Rectal smooth muscle tissue (tissue), 1 donor: ENCODE data around the gene CDC25B.
"Not testable (repeated sequence)": the region's sequence is repeated elsewhere in the genome, so short reads cannot be mapped to it uniquely, and the experiment has no call there.

Source experiments
- H3K27ac ChIP-seq: one replicate; pipeline ENCODE4 v1.7.0; 2013; ENCODE audit warnings: low read depth, low read length, inconsistent platforms
- H3K27me3 ChIP-seq: one replicate; pipeline ENCODE4 v1.7.0; 2013; ENCODE audit warnings: low read length; ENCODE audit not compliant: control insufficient read depth, insufficient read depth
- H3K36me3 ChIP-seq: one replicate; pipeline ENCODE4 v1.7.0; 2013; ENCODE audit warnings: low read length; ENCODE audit not compliant: control insufficient read depth, insufficient read depth
- H3K4me1 ChIP-seq: one replicate; pipeline ENCODE4 v1.7.0; 2013; ENCODE audit warnings: low read length; ENCODE audit not compliant: control insufficient read depth, insufficient read depth
- H3K4me3 ChIP-seq: one replicate; pipeline ENCODE4 v1.7.0; 2013; ENCODE audit warnings: low read length
- H3K9ac ChIP-seq: one replicate; pipeline ENCODE4 v1.7.0; 2013; ENCODE audit warnings: low read length

CDC25B gene

DNA sequence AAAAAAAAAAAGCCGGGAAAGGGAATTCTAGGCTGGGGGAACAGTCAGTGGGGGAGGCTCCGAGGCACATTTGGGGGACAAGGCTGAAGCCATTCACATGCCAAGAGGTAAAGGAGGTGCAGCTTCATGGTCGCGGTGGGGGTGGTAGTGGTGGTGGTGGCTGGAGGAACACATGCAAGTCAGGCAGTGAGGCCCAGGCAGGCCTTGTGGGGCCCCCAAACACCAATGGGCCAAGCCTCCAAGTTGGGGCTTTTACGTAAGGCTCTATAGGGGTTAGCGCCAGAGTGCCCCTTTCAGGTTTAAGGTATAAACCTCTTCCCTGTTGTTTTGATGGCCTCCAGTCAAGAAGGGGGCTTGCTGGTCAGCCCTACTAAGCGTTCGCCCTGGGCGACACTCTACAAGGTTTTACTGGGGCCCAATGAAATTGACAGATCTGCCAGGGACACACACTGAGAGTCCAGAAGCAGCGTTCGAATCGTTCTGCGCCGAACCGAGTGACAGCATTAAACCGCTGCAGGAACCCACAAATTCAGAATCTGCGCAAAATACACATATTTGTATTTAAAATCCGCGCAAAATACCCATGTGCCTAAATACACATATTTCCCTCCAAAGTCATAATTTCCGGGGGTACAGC, 23.4 kb downstream of the CDC25B start:
- Histone ChIP-seq H3K4me1 (peaks cover 13% of the 10 kb centered on the region), H3K9ac (peak overlapping the region; percentile 88), H3K27me3 (no peaks in the 10 kb centered on the region), H3K4me3 (peak overlapping the region; percentile 78), H3K36me3 (peaks cover 12% of the 10 kb centered on the region), H3K27ac (peak overlapping the region; percentile 100)

DNA sequence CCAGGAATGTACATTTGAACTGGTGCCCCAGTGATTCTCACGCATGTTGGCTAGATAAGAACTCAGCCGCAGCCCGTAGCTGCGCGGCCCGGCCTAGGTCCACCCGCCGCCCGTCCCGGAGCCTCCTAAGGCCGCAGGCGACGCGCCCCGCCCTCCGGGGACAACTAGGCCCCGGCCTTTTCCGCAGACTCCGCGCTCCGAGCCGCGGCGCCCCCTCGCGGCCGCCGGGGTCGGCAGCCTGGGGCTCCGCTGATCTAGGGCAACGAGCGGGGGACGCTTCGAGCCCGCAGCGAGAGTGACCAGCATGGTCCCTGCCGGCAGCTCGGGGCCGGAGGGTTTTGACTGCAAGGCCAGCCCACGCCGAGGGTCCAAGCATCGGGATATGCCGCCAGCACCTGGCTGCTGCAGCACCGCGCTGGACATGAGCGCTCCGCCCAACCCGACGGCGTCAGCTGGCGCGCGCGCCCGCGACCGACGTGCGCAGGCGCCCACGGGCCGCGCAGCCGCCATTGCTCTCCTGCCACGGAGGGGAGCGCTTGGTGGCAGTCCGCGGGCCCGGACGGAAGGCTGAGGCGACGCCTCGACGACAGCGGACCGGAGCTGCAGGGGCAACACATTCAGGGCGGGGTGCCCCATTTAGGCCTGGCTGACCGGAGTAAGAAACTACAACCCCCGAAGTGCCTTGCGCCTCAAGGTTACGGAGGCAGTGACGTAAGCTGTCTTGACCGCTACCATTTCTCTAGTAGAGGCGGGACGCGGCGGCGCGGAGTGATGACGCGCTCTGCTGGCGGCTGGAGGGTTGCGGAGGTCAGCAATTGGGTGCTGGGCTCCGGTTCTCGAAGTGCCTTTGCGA, 24.2 kb downstream of the CDC25B start, which contains the start of gene AP5S1:
Gene AP5S1, plus strand, starts transcription at position 500 of the 853 bp plus-strand sequence. CDS start 1,571 bp downstream, outside the sequence.
- Histone ChIP-seq H3K27ac (peak within 1 kb of the TSS; percentile 100), H3K4me1 (peaks cover 13% of the 10 kb centered on the region), H3K4me3 (peak within 1 kb of the TSS; percentile 78), H3K36me3 (peaks cover 12% of the 10 kb centered on the region), H3K9ac (peak within 1 kb of the TSS; percentile 88), H3K27me3 (no peaks in the 10 kb centered on the region)

DNA sequence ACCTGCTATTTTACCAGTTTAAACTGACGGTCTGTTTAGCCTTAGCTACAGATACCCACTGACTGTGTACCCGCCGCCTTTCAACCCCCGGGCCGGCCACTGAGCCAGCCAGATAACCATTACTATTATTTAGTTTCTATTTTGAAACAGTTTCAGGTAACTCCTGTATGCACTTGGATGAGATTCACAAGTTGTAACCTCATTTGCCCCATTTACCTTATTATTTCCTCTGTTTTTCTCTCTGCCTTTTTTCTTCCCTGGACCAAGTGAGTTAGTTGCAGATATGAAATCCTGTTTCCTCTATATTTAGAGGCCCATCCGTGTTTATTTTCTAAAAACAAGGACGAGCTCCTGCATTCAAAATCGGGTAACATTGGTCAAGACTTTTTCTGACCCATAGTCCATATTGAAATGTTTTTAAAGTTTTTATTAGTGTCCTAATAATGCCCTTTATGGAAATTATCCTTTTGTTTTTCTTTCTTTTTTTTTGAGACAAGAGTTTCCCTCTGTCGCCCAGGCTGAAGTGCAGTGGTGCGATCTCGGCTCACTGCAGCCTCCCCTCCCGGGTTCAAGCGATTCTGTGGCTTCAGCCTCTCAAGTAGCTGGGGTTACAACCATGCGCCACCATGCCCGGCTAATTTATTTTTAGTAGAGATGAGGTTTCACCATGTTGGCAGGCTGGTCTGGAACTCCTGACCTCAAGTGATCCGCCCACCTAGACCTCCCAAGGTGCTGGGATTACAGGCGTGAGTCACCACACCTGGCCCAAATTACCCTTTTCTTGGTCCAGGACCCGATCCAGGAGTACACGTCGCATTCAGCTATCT, 25.0 kb downstream of the CDC25B start:
- H3K27me3 ChIP-seq = no peaks in the 10 kb centered on the region
- peaks cover 12% of the 10 kb centered on the region for H3K36me3 ChIP-seq
- peaks cover 13% of the 10 kb centered on the region for H3K4me1 ChIP-seq
- peak overlapping the region; percentile 100 for H3K27ac ChIP-seq
- H3K9ac ChIP-seq = peak overlapping the region; percentile 74
- H3K4me3 ChIP-seq = peak overlapping the region; percentile 78

DNA sequence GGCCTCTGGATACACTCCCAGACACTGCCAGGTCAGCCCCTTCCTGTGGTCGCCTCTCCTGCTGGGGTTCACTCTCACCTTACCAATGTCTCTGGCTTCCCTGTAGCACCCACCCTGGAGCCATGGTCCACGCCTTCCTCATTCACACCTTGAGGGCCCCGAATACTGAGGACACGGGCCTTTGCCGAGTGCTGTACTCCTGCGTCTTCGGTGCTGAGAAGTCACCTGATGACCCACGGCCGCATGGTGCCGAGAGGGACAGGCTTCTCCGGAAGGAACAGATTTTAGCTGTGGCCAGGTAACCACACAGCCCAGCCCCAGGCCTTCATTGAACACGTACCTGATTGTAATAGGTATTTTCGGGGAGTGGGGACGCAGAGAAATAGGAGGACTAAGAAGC, 25.9 kb downstream of the CDC25B start:
- Histone ChIP-seq H3K36me3 (peaks cover 12% of the 10 kb centered on the region), H3K27ac (no peak overlapping the region)

DNA sequence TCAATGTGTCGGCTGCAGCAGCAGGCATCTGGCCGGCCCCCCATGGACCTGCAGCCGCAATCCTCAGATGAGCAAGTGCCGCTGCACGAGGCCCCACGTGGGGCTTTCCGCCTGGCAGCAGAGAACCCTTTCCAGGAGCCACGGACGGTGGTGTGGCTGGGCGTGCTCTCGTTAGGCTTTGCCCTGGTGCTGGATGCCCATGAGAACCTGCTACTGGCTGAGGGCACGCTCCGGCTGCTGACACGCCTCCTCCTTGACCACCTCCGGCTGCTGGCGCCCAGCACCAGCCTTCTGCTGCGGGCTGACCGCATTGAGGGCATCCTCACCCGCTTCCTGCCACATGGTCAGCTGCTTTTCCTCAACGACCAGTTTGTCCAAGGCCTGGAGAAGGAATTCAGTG, 27.8 kb downstream of the CDC25B start:
- H3K9ac ChIP-seq = no peak overlapping the region
- no peaks in the 10 kb centered on the region for H3K27me3 ChIP-seq
- H3K27ac ChIP-seq = no peak overlapping the region
- H3K4me3 ChIP-seq = no peak overlapping the region
- peaks cover 10% of the 10 kb centered on the region for H3K4me1 ChIP-seq
- peaks cover 12% of the 10 kb centered on the region for H3K36me3 ChIP-seq

More for the DNA sequence above, 25.9 kb downstream of the CDC25B start:
- Histone ChIP-seq H3K27me3 (no peaks in the 10 kb centered on the region), H3K4me3 (no peak overlapping the region), H3K4me1 (peaks cover 13% of the 10 kb centered on the region), H3K9ac (no peak overlapping the region)

DNA sequence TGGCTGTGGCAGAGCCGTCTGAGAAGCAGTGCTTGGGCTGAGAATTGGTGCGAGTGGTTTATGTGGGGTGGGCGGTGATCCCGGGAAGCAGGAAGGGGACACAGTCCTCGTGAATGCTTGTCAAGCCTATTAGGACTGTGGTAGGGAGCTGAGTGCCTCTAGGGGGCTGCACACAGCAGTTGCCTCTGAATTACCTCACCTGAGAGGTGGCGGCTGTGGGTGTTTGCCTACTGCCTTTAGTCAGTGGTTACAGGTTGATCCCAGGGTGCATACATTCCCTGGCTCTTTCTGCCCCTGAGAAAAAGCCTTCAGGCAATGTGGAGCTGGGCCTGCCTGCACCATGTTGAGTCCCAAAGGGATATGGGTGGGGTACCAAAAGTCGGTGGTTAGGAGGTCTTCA, 29.4 kb downstream of the CDC25B start:
- Histone ChIP-seq H3K4me1 (peaks cover 3% of the 10 kb centered on the region), H3K36me3 (peaks cover 12% of the 10 kb centered on the region), H3K27me3 (no peaks in the 10 kb centered on the region), H3K9ac (no peak overlapping the region), H3K4me3 (no peak overlapping the region), H3K27ac (no peak overlapping the region)

DNA sequence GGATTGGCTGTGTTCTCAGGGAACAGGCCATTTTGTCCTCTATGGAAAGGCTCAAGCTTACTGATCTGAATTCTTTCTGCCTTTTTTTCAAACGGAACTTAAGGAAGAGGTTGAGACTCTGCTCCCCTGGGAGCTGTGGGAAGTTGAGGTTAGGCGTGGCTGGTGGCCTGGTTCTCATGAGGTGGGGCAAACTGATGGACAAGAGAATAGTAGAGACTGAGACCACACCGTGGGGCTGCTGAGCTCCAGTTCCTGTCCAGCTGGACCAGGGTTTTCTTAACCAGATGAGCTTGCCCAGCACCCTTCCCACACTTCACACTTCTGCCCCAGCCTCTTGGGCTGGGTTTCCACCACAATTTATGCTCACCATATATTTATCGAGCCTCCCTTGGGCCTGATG, 30.3 kb downstream of the CDC25B start:
- no peaks in the 10 kb centered on the region for H3K27me3 ChIP-seq
- H3K27ac ChIP-seq = no peak overlapping the region
- H3K4me3 ChIP-seq = no peak overlapping the region
- H3K4me1 ChIP-seq = no peaks in the 10 kb centered on the region
- H3K36me3 ChIP-seq = peaks cover 12% of the 10 kb centered on the region
- no peak overlapping the region for H3K9ac ChIP-seq

DNA sequence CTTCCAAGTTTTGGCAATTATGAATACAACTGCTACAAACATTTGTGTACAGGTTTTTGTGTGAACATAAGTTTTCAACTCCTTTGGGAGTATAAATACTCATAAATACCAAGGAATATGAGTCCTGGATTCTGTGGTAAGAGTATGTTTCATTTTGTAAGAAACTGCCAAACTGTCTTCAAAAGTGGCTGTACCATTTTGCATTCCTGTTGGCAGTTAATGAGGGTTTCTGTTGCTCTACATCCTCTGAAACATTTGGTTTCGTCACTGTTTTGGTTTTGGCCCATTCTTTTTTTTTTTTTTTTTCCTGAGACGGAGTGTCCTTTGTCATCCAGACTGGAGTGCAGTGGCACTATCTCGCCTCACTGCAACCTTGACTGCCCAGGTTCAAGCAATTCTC, 32.7 kb downstream of the CDC25B start:
- Histone ChIP-seq H3K4me1 (no peaks in the 10 kb centered on the region), H3K9ac (no peak overlapping the region), H3K36me3 (peaks cover 4% of the 10 kb centered on the region), H3K27ac (no peak overlapping the region), H3K27me3 (no peaks in the 10 kb centered on the region), H3K4me3 (no peak overlapping the region)

DNA sequence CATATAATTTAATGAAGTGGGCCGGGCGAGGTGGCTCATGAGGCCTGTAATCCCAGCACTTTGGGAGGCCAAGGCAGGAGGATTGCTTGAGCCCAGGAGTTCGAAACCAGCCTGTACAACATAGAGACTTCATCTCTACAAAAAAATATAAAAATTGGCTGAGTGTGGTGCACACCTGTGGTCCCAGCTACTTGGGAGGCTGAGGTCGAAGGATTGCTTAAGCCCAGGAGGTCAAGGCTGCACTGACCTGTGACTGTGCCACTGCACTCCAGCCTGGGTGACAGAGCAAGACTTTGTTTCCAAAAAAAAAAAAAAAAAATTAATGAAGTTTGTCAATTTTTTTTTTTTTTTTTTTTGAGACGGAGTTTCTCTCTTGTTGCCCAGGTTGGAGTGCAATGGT, 33.8 kb downstream of the CDC25B start:
- H3K27ac ChIP-seq, H3K27me3 ChIP-seq, H3K4me3 ChIP-seq, H3K36me3 ChIP-seq, H3K9ac ChIP-seq, H3K4me1 ChIP-seq: not testable (repeated sequence)

DNA sequence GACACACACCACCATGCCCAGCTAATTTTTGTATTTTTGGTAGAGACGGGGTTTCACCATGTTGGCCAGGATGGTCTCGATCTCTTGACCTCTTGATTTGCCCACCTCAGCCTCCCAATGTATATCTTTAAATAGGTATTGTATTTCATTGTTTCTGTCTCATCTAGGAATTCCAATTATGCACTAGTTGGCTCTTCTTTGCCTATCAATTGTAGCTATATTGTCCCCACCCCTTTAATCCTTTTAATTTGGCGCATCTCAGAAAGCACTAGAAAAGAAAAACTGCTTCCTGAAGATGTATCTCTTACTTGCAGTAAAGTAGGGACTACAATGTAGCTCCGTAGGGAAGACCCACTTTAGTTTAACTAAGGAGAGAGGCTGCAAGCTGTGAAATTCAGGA, 40.0 kb downstream of the CDC25B start:
- Histone ChIP-seq H3K9ac (no peak overlapping the region), H3K27ac (no peak overlapping the region), H3K36me3 (peaks cover 3% of the 10 kb centered on the region), H3K4me3 (no peak overlapping the region), H3K27me3 (no peaks in the 10 kb centered on the region), H3K4me1 (no peaks in the 10 kb centered on the region)

DNA sequence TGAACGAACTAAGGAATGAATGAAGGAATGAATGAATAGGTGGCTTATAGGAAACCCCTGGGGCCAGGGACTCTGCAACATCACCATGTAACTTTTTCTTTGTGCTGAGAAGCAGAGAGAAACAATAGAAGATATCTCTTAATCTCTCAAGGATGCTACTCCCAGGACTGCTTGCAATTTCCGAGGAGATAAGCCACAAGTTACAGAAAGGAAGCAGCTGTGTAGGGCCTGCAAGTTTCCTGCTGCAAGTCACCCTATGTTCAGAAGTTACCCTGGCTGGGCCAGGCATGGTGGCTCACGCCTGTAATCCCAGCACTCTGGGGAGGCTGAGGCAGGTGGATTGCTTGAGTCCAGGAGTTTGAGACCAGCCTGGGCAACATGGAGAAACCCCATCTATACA, 43.2 kb downstream of the CDC25B start:
- Histone ChIP-seq H3K9ac (no peak overlapping the region), H3K4me3 (no peak overlapping the region), H3K36me3 (peaks cover 3% of the 10 kb centered on the region), H3K27ac (no peak overlapping the region), H3K4me1 (no peaks in the 10 kb centered on the region), H3K27me3 (no peaks in the 10 kb centered on the region)

DNA sequence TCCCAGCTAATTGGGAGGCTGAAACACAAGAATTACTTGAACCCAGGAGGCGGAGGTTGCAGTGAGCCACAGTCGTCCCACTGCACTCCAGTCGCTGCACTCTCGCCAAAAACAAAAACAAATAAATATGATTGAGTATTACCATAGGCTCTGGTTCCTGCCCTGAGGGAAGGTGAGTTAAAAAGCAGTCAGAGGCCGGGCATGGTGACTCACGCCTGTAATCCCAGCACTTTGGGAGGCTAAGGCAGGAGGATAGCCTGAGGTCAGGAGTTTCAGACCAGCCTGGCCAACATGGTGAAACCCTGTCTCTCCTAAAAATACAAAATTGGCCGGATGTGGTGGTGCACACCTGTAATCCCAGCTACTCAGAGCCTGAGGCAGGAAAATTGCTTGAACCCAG, 44.1 kb downstream of the CDC25B start:
- H3K4me1 ChIP-seq, H3K9ac ChIP-seq, H3K4me3 ChIP-seq, H3K27me3 ChIP-seq, H3K27ac ChIP-seq, H3K36me3 ChIP-seq: not testable (repeated sequence)
